GM12873 (cell line): Measurements from ENCODE around the gene AKR7A3.

ENCODE experiments used
- TF ChIP-seq, protein P1 (sequence below): IDR thresholded peaks from 2 replicates; pipeline ENCODE4 v1.5.1; 2012; ENCODE audit warnings: low read depth, mild to moderate bottlenecking, moderate library complexity, low read length, control low read depth; ENCODE audit not compliant: insufficient read depth; ENCODE audit errors: missing control alignments

Gene AKR7A3

DNA sequence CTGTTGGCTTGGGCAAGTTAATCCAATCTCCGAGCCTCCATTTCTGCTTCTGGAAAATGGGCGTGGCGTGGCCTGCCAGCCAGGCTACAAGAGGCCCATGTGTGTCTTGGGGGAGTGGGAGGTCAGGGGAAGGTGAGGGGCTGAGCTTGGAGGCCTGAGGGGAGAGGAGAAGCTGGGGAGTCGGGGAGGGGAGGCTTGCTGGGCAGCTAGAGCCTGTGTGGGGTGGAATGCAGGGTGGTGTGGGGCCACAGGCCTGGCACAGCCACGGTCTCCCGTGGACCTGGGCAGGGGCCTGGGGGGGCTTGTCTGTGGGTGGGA lies 38.1 kb upstream of the AKR7A3 start:
- TF ChIP-seq, protein P1, sequence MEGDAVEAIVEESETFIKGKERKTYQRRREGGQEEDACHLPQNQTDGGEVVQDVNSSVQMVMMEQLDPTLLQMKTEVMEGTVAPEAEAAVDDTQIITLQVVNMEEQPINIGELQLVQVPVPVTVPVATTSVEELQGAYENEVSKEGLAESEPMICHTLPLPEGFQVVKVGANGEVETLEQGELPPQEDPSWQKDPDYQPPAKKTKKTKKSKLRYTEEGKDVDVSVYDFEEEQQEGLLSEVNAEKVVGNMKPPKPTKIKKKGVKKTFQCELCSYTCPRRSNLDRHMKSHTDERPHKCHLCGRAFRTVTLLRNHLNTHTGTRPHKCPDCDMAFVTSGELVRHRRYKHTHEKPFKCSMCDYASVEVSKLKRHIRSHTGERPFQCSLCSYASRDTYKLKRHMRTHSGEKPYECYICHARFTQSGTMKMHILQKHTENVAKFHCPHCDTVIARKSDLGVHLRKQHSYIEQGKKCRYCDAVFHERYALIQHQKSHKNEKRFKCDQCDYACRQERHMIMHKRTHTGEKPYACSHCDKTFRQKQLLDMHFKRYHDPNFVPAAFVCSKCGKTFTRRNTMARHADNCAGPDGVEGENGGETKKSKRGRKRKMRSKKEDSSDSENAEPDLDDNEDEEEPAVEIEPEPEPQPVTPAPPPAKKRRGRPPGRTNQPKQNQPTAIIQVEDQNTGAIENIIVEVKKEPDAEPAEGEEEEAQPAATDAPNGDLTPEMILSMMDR, result no peak

DNA sequence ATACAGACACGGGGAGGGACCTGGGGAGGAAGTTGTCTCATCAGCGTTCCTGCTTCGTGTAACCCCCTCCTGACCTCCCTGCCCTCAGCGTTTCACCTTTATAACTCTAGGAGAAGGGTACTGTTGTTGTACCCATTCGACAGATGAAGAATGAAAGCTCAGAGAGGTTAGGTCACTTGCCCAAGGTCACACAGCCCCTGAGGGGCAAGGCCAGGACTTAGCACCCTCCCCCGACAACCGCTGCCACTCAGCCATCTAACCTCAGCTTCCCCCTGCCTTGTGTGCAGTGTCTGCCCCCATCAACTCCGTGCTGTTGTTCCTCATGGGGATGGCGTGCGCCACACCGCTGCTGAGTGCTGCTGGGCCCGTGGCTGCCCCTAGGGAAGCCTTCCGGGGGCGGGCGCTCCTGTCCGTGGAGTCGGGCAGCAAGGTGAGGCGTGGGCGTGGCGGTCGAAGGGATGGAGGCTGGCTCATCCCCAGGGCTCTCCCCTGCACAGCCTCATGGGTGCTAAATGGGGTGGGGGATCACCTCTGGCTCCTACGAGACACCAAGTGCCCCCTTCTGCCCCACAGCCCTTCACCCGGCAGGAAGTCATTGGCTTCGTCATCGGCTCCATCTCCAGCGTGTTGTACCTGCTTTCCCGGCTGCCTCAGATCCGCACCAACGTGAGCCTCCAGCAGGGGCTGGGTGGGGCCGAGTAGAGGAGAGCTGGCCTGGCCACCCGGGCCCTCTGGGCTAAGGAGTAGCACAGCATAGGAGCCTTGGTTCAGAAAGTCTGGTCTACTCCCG lies 37.6 kb upstream of the AKR7A3 start:
- TF ChIP-seq, protein P1, result no peak

DNA sequence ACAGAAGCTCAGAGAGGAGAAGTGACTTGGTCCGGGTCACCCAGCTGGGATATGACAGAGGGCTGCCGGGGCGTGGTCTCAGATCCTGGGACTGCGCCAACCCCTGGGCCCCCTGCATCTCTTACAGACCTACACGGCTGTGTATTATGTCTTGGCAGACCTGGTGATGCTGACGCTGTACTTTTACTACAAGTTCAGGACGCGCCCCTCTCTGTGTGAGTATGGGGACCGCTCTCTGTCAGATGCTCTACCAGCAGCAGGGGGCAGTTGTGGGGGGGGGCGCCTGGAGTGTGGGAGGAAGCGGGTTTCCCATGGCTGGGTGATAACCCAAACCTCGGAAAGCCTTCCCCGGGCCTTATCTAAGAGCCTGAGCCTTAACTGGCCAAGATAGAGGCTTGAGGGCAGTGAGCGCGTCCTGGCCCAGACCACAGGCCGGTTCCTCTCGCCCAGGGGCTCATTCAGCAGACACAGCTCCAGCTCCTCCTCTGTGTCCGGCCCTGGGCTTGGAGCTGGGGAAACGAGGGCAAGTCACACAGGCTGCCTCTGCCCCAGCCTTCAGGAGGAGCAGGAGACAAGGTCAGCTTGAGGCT lies 36.9 kb upstream of the AKR7A3 start:
- TF ChIP-seq, protein P1, result no peak

DNA sequence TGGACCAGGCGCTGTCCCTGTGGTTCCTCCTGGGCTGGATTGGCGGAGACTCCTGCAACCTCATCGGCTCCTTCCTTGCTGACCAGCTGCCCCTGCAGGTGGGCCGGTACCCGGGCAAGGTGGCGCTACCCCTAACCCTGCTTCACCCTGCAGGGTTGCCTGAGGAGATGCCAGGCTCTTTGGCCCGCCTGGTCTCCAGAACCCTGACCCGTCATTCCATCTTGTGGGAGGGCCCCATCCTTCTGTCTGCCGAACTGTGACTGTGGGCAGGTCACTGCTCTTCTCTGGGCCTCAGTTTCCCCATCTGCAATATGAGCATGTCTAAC lies 36.1 kb upstream of the AKR7A3 start:
- TF ChIP-seq, protein P1, result no peak

DNA sequence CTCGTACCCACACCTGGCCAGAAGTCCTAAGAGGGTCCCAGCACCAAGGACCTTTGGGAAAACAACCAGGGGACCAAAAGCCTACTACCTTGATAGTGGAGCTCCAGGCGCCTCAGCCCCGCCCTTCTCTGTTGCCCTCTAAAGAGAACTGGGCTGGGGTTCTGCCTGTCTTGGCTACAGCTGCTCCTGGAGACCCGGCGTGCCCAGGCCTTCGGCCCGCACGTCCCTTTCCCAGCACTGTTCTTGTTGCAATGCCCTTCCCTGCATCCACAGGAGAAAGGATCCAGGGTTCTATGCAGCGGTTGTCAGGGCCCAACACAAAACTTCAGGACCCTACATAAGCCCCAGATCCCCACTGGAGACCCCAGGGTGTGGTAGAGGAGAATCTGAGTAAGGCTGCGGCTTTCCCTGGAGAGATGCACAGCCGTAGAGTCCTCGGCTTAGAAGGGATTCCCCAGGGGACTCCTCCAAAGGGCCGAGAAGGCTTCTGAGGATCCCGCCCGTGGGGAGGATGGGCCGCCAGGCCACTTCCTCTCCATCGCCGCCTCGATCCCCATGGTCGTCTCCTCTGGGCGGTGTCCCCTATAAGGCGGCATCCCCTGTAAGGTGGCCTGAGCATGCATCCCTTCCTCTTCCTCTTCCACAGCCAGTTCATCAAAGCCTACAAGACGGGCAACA lies 35.6 kb upstream of the AKR7A3 start:
- TF ChIP-seq, protein P1, result no peak

DNA sequence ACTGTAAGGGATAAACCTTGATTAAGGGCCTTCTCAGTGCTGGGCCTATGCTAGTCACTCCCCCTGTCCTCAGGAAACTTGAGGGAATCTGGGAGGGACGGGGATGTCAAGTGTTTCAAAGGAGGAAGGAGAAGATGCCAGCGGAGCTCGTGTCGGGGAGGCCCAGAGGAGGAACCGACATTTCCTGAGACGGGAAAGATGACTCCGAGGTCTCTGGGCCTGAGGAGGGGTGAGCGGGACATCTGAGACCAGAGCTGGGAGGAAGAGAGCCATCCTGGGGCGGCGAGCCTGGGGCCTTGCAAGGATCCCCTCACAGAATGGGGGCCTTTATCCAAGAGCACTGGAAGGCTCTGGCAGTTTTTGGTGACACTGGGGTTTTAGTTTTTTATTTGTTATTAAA lies 33.9 kb upstream of the AKR7A3 start:
- TF ChIP-seq, protein P1, result no peak

DNA sequence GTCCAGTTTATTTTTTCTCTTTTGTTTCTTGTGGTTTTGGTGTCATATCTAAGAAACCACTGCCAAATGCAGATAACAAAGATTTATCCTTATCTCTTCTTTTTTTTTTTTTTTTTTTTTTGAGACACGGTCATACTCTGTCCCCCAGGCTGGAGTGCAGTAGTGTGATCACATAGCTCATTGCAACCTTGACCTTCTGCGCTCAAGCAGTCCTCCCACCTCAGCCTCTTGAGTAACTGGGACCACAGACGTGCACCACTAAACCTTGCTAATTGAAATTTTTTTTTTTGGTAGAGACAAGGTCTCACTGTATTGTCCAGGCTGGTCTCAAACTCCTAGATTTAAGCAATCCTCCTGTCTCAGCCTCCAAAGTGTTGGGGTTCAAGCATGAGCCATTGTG lies 32.5 kb upstream of the AKR7A3 start:
- TF ChIP-seq, protein P1, result no peak
